BJ (cell line): ENCODE data around the gene B3GALT4. TPM values are rescaled to one million over a fixed set of nuclear protein-coding genes. Genes with fewer than 3 reads are reported as not detected.

Source experiments
- CTCF ChIA-PET: fragments of 350-600 bp; formaldehyde crosslinking; extraction: SDS; loops from one replicate; lab custom pipeline; 2021; ENCODE audit warnings: antibody characterized with exemption, inconsistent platforms; lab: Yijun Ruan, JAX
- POLR2A ChIA-PET: fragments of 300-600 bp; sonication (Branson Sonifier 250); formaldehyde crosslinking; extraction: SDS; loops from one replicate; lab custom pipeline; 2021; ENCODE audit warnings: antibody characterized with exemption; lab: Charles Lee
- DNase-seq: peaks from one replicate; pipeline ENCODE4 v3.0.0-alpha.2; 2011; ENCODE audit warnings: low read depth
- H3K27me3 ChIP-seq: 2 replicates; pipeline ENCODE4 v1.6.0; 2011; ENCODE audit warnings: low read length; ENCODE audit not compliant: control insufficient read depth, insufficient read depth
- H3K36me3 ChIP-seq: 2 replicates; pipeline ENCODE4 v1.5.1; 2011; ENCODE audit warnings: low read length; ENCODE audit not compliant: control insufficient read depth, insufficient read depth
- H3K4me3 ChIP-seq: 2 replicates; pipeline ENCODE4 v1.5.1; 2011; ENCODE audit warnings: low read depth, mild to moderate bottlenecking, control low read depth, low read length
- polyA plus RNA-seq: library from polyadenylated mRNA; depleted of rRNA; stranded (reverse); fragments of >200 nt; gene quantifications from 2 replicates; pipeline ENCODE4 v1.2.3, GENCODE V29; 2011; rRNA removed
- TF ChIP-seq, protein P1 (sequence below): IDR thresholded peaks from 2 replicates; pipeline ENCODE4 v1.5.1; 2011; ENCODE audit warnings: low read depth, mild to moderate bottlenecking, control low read depth, inconsistent platforms, low read length, moderate library complexity; ENCODE audit not compliant: insufficient read depth

The B3GALT4 gene
- polyA plus RNA-seq, 1 experiment, result 4.0 TPM

DNA sequence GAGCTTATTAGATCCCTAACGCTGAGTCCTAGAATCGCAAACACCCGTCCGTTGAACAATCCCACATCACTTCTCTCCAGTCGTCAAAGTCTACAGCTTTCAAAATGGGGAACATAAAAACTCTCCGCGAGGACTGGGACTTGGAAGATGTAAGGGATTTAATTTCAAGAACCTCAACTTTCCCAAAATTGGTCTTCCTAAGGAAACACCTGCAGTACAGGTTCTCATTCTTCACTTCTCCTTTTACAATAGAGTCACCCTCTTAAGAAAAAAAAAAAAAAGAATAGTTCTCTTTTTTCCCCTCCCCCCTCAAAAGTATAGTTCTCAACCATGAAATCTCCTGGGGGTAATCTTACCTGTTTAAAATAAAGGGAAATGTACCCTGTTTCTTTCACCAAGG, 47.2 kb downstream of the B3GALT4 start:
- CTCF ChIA-PET, result interaction anchor here (1.1 kb wide), 1 partner anchor 15 kb away, joined by 3 read pairs; no protein-coding TSS in a partner anchor

More for the DNA sequence above, 47.2 kb downstream of the B3GALT4 start:
- Histone ChIP-seq H3K36me3 (peaks cover 12% of the 10 kb centered on the region), H3K27me3 (peaks cover 3% of the 10 kb centered on the region; the same call in 1 of the 2 replicates), H3K4me3 (no peak overlapping the region)
- TF ChIP-seq, protein P1, sequence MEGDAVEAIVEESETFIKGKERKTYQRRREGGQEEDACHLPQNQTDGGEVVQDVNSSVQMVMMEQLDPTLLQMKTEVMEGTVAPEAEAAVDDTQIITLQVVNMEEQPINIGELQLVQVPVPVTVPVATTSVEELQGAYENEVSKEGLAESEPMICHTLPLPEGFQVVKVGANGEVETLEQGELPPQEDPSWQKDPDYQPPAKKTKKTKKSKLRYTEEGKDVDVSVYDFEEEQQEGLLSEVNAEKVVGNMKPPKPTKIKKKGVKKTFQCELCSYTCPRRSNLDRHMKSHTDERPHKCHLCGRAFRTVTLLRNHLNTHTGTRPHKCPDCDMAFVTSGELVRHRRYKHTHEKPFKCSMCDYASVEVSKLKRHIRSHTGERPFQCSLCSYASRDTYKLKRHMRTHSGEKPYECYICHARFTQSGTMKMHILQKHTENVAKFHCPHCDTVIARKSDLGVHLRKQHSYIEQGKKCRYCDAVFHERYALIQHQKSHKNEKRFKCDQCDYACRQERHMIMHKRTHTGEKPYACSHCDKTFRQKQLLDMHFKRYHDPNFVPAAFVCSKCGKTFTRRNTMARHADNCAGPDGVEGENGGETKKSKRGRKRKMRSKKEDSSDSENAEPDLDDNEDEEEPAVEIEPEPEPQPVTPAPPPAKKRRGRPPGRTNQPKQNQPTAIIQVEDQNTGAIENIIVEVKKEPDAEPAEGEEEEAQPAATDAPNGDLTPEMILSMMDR, result no peak
- POLR2A ChIA-PET, result no interaction called here
- no peak for DNase-seq

Other genes starting within 250 kb of the B3GALT4 start
- 11.2 and 12.1 TPM in 2 replicates for gene HLA-DPA1, start 203.5 kb upstream of the B3GALT4 start, polyA plus RNA-seq
- gene HLA-DPB1, start 201.1 kb upstream of the B3GALT4 start, polyA plus RNA-seq, result 8.2 and 11.2 TPM in 2 replicates
- gene COL11A2, start 84.7 kb upstream of the B3GALT4 start, polyA plus RNA-seq, result 0.55 and 0.91 TPM in 2 replicates
- 51.3 and 67.9 TPM in 2 replicates for gene RXRB, start 76.5 kb upstream of the B3GALT4 start, polyA plus RNA-seq
- 116 and 151 TPM in 2 replicates for gene SLC39A7, start 76.3 kb upstream of the B3GALT4 start, polyA plus RNA-seq
- gene HSD17B8, start 72.5 kb upstream of the B3GALT4 start, polyA plus RNA-seq, result 2.1 and 3.4 TPM in 2 replicates
- gene RING1, start 68.6 kb upstream of the B3GALT4 start, polyA plus RNA-seq, result 24.4 and 36.6 TPM in 2 replicates
- gene VPS52, start 5.2 kb upstream of the B3GALT4 start, polyA plus RNA-seq, result 63.2 and 89.8 TPM in 2 replicates
- gene RPS18, start 5.0 kb upstream of the B3GALT4 start, polyA plus RNA-seq, result 6,221 and 6,433 TPM in 2 replicates
- 45.6 and 78.9 TPM in 2 replicates for gene WDR46, start 12.1 kb downstream of the B3GALT4 start, polyA plus RNA-seq
- gene PFDN6, start 12.5 kb downstream of the B3GALT4 start, polyA plus RNA-seq, result 49.0 and 55.5 TPM in 2 replicates
- gene RGL2, start 21.8 kb downstream of the B3GALT4 start, polyA plus RNA-seq, result 24.2 and 35.2 TPM in 2 replicates
- 23.1 and 37.9 TPM in 2 replicates for gene TAPBP, start 37.0 kb downstream of the B3GALT4 start, polyA plus RNA-seq
- gene ZBTB22, start 40.6 kb downstream of the B3GALT4 start, polyA plus RNA-seq, result 10.6 and 13.6 TPM in 2 replicates
- 37.5 and 46.9 TPM in 2 replicates for gene DAXX, start 45.8 kb downstream of the B3GALT4 start, polyA plus RNA-seq
- gene KIFC1, start 114.7 kb downstream of the B3GALT4 start, polyA plus RNA-seq, result 24.2 and 32.4 TPM in 2 replicates
- gene PHF1, start 133.9 kb downstream of the B3GALT4 start, polyA plus RNA-seq, result 37.8 and 54.6 TPM in 2 replicates
- gene CUTA, start 141.0 kb downstream of the B3GALT4 start, polyA plus RNA-seq, result 347 and 369 TPM in 2 replicates
- 4.2 and 5.7 TPM in 2 replicates for gene SYNGAP1, start 142.9 kb downstream of the B3GALT4 start, polyA plus RNA-seq
- gene ZBTB9, start 177.5 kb downstream of the B3GALT4 start, polyA plus RNA-seq, result 4.4 and 5.7 TPM in 2 replicates